NCI-H2227 (cell line): ENCODE results near the gene IGF1R.

ENCODE experiments used
- DNase-seq: peaks from one replicate; lab custom pipeline; 2025; ENCODE audit not compliant: unreplicated experiment; lab: John Stamatoyannopoulos, UW

Gene IGF1R

GRCh38 chr15:98648654-98649471 lies 524 bp downstream of the IGF1R start:
- DNase-seq, result peak; percentile 60

GRCh38 chr15:98649472-98650416 lies 1.4 kb downstream of the IGF1R start:
- DNase-seq, result peak; percentile 15

- DNase-seq, result peak; percentile 18
Measured at GRCh38 chr15:98650417-98651035, 2.2 kb downstream of the IGF1R start.

GRCh38 chr15:98651036-98651481 lies 2.7 kb downstream of the IGF1R start:
- DNase-seq, result no peak

GRCh38 chr15:98651581-98652220 lies 3.4 kb downstream of the IGF1R start:
- peak; percentile 8 for DNase-seq

- DNase-seq, result no peak
Measured at GRCh38 chr15:98653686-98654085, 5.3 kb downstream of the IGF1R start.

GRCh38 chr15:98654790-98655360 lies 6.5 kb downstream of the IGF1R start:
- DNase-seq, result no peak

GRCh38 chr15:98655732-98656131 lies 7.4 kb downstream of the IGF1R start:
- no peak for DNase-seq

GRCh38 chr15:98657721-98658120 lies 9.4 kb downstream of the IGF1R start:
- DNase-seq, result no peak

GRCh38 chr15:98658831-98659699 lies 10.7 kb downstream of the IGF1R start:
- peak; percentile 59 for DNase-seq

GRCh38 chr15:98660055-98660454 lies 11.7 kb downstream of the IGF1R start:
- no peak for DNase-seq

GRCh38 chr15:98663045-98663444 lies 14.7 kb downstream of the IGF1R start:
- no peak for DNase-seq

- DNase-seq, result no peak
Measured at GRCh38 chr15:98663606-98664005, 15.3 kb downstream of the IGF1R start.

- no peak for DNase-seq
Measured at GRCh38 chr15:98666441-98666840, 18.1 kb downstream of the IGF1R start.

GRCh38 chr15:98666841-98667240 lies 18.5 kb downstream of the IGF1R start:
- DNase-seq, result no peak

GRCh38 chr15:98667521-98668179 lies 19.3 kb downstream of the IGF1R start:
- no peak for DNase-seq

GRCh38 chr15:98668566-98669308 lies 20.4 kb downstream of the IGF1R start:
- DNase-seq, result no peak

- no peak for DNase-seq
Measured at GRCh38 chr15:98669638-98670037, 21.3 kb downstream of the IGF1R start.
